ENCODE measurements around the gene SIX2.

GRCh38 chr2:45007961-45008295 lies 1.3 kb downstream of the SIX2 start:
- TF ChIP-seq MAX (IDR thresholded peaks at IDR 0.05) (no peak), RAD21 (IDR thresholded peaks at IDR 0.05; ENCODE audit: low read depth) (no peak), TCF12 (IDR thresholded peaks at IDR 0.05; ENCODE audit: low read depth) (no peak)

All from Ishikawa (cell line).